D721Med (cell line): Measurements from ENCODE around the gene PRR36.

ENCODE experiments used
- DNase-seq: peaks from one replicate; pipeline ENCODE4 v3.0.0; 2011; ENCODE audit warnings: low spot score; ENCODE audit not compliant: insufficient read length
- FAIRE-seq: peaks from 2 replicates; lab custom pipeline; 2011; peaks lifted over from hg19 to GRCh38; lab: Jason Lieb, UNC
- CTCF ChIP-seq: IDR thresholded peaks from 2 replicates; pipeline ENCODE4 v1.5.1; 2012; ENCODE audit warnings: mild to moderate bottlenecking, control low read depth; ENCODE audit not compliant: insufficient read depth; ENCODE audit errors: missing control alignments

The PRR36 gene

GRCh38 chr19:7829561-7830271 lies 44.5 kb downstream of the PRR36 start, which contains the start of gene EVI5L:
TSS of gene EVI5L (plus strand) at chr19:7830218. CDS start at chr19:7846543, 16,325 bp downstream.
- FAIRE-seq = peak; percentile 60
- no peak for TF ChIP-seq CTCF
- peak; percentile 99 for DNase-seq

GRCh38 chr19:7829166-7829520 lies 45.0 kb downstream of the PRR36 start:
- DNase-seq (no peak), FAIRE-seq (no peak)
- TF ChIP-seq CTCF = no peak

- DNase-seq = no peak
- no peak for FAIRE-seq
- TF ChIP-seq CTCF = no peak
Observed at GRCh38 chr19:7823686-7824301, 50.4 kb downstream of the PRR36 start.

GRCh38 chr19:7822910-7823515 lies 51.2 kb downstream of the PRR36 start:
- TF ChIP-seq CTCF = no peak
- no peak for FAIRE-seq
- no peak for DNase-seq

- DNase-seq (no peak), FAIRE-seq (no peak)
- no peak for TF ChIP-seq CTCF
Observed at GRCh38 chr19:7820588-7820987, 53.6 kb downstream of the PRR36 start.

- no peak for FAIRE-seq
- DNase-seq = no peak
- no peak for TF ChIP-seq CTCF
Observed at GRCh38 chr19:7819337-7819736, 54.9 kb downstream of the PRR36 start.

GRCh38 chr19:7818806-7819205 lies 55.4 kb downstream of the PRR36 start:
- DNase-seq (no peak), FAIRE-seq (no peak)
- TF ChIP-seq CTCF = no peak
